A673 (cell line): Measurements from ENCODE around the gene CDC42SE2.

Source experiments
- EZH2 ChIP-seq: fragments of 200-600 bp; sonication (generic); IDR thresholded peaks from 2 replicates; pipeline ENCODE4 v1.6.1; 2017; ENCODE audit warnings: borderline replicate concordance, low read depth, mild to moderate bottlenecking, mixed read lengths, antibody characterized with exemption, low read length; ENCODE audit not compliant: poor library complexity, severe bottlenecking
- TF ChIP-seq, protein P1 (sequence below): fragments of 300-800, 200-600 bp; sonication (generic); conservative IDR thresholded peaks from 2 replicates; pipeline ENCODE4 v1.5.1; 2017; ENCODE audit warnings: low read depth, mild to moderate bottlenecking, antibody characterized with exemption, low read length, moderate library complexity, mixed read lengths

DNA sequence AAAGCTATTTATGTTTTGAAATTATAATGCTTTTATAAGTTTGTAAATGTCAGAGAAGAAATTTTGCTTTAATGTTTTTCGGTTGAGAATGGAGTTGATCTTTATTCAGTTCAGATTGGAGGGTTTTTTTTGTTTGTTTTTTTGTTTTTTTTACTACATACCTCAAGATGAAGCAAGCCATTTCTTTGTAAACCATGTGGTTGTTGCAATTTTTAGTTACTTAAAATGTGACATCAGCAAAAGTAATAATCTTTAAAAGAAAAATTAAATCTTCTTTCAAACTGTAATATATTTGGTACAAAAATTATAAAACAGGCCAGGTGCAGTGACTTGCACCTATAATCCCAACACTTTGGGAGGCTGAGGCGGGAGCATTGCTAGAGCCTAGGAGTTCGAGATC lies 102.6 kb downstream of the CDC42SE2 start:
- TF ChIP-seq, protein P1, sequence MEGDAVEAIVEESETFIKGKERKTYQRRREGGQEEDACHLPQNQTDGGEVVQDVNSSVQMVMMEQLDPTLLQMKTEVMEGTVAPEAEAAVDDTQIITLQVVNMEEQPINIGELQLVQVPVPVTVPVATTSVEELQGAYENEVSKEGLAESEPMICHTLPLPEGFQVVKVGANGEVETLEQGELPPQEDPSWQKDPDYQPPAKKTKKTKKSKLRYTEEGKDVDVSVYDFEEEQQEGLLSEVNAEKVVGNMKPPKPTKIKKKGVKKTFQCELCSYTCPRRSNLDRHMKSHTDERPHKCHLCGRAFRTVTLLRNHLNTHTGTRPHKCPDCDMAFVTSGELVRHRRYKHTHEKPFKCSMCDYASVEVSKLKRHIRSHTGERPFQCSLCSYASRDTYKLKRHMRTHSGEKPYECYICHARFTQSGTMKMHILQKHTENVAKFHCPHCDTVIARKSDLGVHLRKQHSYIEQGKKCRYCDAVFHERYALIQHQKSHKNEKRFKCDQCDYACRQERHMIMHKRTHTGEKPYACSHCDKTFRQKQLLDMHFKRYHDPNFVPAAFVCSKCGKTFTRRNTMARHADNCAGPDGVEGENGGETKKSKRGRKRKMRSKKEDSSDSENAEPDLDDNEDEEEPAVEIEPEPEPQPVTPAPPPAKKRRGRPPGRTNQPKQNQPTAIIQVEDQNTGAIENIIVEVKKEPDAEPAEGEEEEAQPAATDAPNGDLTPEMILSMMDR: no peak
- TF ChIP-seq EZH2: no peak
